Skin of body (tissue), 2 donors: ENCODE data around the gene PHKG2. TPM values are rescaled to one million over a fixed set of nuclear protein-coding genes. Genes with fewer than 3 reads are reported as not detected.

Experiments used
- DNase-seq: peaks from one replicate; lab custom pipeline; 2025; lab: John Stamatoyannopoulos, UW
- total RNA-seq: library from RNA; depleted of rRNA; stranded (reverse); fragments of >200 nt; gene quantifications from one replicate; pipeline ENCODE4 v1.2.3, GENCODE V29; 2014

The PHKG2 gene
- total RNA-seq, 1 donor from 2014 or later = 13.6 TPM

GRCh38 chr16:30755955-30756780 lies 7.9 kb downstream of the PHKG2 start:
- DNase-seq = no peak

- DNase-seq = no peak
These were observed 8.5 kb downstream of the PHKG2 start for GRCh38 chr16:30756781-30757100.

GRCh38 chr16:30757316-30757715 lies 9.1 kb downstream of the PHKG2 start:
- DNase-seq = no peak

GRCh38 chr16:30758988-30759491 lies 10.8 kb downstream of the PHKG2 start:
- no peak for DNase-seq

- no peak for DNase-seq
These were observed 11.9 kb downstream of the PHKG2 start for GRCh38 chr16:30760001-30760559.

GRCh38 chr16:30760577-30761426 lies 12.6 kb downstream of the PHKG2 start:
- DNase-seq = no peak

- DNase-seq = no peak
These were observed 13.3 kb downstream of the PHKG2 start for GRCh38 chr16:30761427-30761927.

- peak; percentile 98 for DNase-seq
These were observed 14.0 kb downstream of the PHKG2 start, which contains the start of the genes CFAP119 and RNF40 for GRCh38 chr16:30761928-30762902. TSS of gene CFAP119 (minus strand) at chr16:30762062. CDS start at chr16:30761748, 314 bp downstream. TSS of gene RNF40 (plus strand) at chr16:30762322. CDS start at chr16:30762546, 224 bp downstream.

GRCh38 chr16:30762991-30763725 lies 14.9 kb downstream of the PHKG2 start:
- DNase-seq = no peak

- no peak for DNase-seq
These were observed 15.9 kb downstream of the PHKG2 start for GRCh38 chr16:30764086-30764485.

GRCh38 chr16:30764816-30765465 lies 16.7 kb downstream of the PHKG2 start:
- no peak for DNase-seq

- DNase-seq = no peak
These were observed 18.1 kb downstream of the PHKG2 start for GRCh38 chr16:30766206-30766932.

- no peak for DNase-seq
These were observed 18.7 kb downstream of the PHKG2 start for GRCh38 chr16:30766933-30767284.

- DNase-seq = no peak
These were observed 19.7 kb downstream of the PHKG2 start for GRCh38 chr16:30767767-30768465.

- DNase-seq = no peak
These were observed 20.5 kb downstream of the PHKG2 start for GRCh38 chr16:30768583-30769181.

- no peak for DNase-seq
These were observed 21.3 kb downstream of the PHKG2 start for GRCh38 chr16:30769379-30770089.

- DNase-seq = no peak
These were observed 23.5 kb downstream of the PHKG2 start for GRCh38 chr16:30771726-30772125.
